OCI-LY7 (cell line): Measurements from ENCODE around the gene ITPRIP.

Source experiments
- EZH2phosphoT487 ChIP-seq: fragments of 200-600 bp; sonication (generic); IDR thresholded peaks from 2 replicates; pipeline ENCODE4 v1.6.1; 2018; ENCODE audit warnings: low read depth, borderline replicate concordance, mild to moderate bottlenecking, mixed run types, antibody characterized with exemption, low read length, moderate library complexity, mixed read lengths
- TF ChIP-seq, protein P1 (sequence below): fragments of 200-600 bp; sonication (generic); conservative IDR thresholded peaks from 2 replicates; pipeline ENCODE4 v1.5.1; 2014; ENCODE audit warnings: mild to moderate bottlenecking, antibody characterized with exemption, low read length, moderate library complexity, mixed read lengths

GRCh38 chr10:104268713-104269645, 69.3 kb downstream of the ITPRIP start, which contains the start of gene GSTO2:
- TF ChIP-seq, protein P1, sequence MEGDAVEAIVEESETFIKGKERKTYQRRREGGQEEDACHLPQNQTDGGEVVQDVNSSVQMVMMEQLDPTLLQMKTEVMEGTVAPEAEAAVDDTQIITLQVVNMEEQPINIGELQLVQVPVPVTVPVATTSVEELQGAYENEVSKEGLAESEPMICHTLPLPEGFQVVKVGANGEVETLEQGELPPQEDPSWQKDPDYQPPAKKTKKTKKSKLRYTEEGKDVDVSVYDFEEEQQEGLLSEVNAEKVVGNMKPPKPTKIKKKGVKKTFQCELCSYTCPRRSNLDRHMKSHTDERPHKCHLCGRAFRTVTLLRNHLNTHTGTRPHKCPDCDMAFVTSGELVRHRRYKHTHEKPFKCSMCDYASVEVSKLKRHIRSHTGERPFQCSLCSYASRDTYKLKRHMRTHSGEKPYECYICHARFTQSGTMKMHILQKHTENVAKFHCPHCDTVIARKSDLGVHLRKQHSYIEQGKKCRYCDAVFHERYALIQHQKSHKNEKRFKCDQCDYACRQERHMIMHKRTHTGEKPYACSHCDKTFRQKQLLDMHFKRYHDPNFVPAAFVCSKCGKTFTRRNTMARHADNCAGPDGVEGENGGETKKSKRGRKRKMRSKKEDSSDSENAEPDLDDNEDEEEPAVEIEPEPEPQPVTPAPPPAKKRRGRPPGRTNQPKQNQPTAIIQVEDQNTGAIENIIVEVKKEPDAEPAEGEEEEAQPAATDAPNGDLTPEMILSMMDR, result no peak
- no peak for TF ChIP-seq EZH2phosphoT487
